ENCODE data around the gene DUSP14.

The DUSP14 gene

GRCh38 chr17:37476431-37477120 lies 13.1 kb upstream of the DUSP14 start:
- no peak for TF ChIP-seq CTCF (IDR thresholded peaks at IDR 0.05; ENCODE audit: borderline replicate concordance, insufficient read depth, low read depth, low read length)
- H3K4me3 ChIP-seq (ENCODE audit: low read depth, low read length), result no peak overlapping the region

- no peak for TF ChIP-seq CTCF (IDR thresholded peaks at IDR 0.05; ENCODE audit: borderline replicate concordance, insufficient read depth, low read depth, low read length)
- H3K4me3 ChIP-seq (ENCODE audit: low read depth, low read length), result no peak overlapping the region
Measured at GRCh38 chr17:37478187-37478586, 11.5 kb upstream of the DUSP14 start.

GRCh38 chr17:37479025-37479424 lies 10.7 kb upstream of the DUSP14 start:
- no peak overlapping the region for H3K4me3 ChIP-seq (ENCODE audit: low read depth, low read length)
- no peak for TF ChIP-seq CTCF (IDR thresholded peaks at IDR 0.05; ENCODE audit: borderline replicate concordance, insufficient read depth, low read depth, low read length)

GRCh38 chr17:37480427-37480826 lies 9.3 kb upstream of the DUSP14 start:
- no peak for TF ChIP-seq CTCF (IDR thresholded peaks at IDR 0.05; ENCODE audit: borderline replicate concordance, insufficient read depth, low read depth, low read length)

DNA sequence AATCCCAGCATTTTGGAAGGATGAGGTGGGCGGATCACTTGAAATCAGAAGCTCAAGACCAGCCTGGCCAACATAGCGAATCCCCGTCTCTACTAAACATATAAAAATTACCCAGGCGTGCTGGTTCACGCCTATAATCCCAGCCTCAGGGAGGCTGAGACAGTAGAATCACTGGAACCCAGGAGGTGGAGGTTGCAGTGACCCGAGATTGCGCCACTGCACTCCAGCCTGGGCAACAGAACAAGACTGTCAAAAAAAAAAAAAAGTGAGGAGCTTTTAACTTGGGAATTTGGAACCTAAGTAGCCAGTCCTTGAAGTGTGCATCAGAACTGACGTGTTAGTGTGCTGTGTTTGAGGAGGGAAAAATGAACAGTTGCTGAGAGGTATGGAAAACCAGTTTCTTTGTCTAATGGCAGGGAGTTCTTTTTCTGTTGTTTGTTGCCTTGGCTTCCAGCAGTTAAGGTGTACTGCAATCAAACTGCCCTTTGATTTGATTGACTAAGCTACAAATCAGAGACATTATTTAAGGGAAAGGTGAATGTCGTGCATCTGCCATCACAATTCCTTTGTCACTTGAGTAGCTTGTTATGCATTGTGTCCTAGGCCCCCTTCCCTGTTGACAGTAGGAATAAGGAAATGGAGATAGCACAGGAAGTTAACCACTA lies 8.6 kb upstream of the DUSP14 start:
- TF ChIP-seq CTCF (IDR thresholded peaks at IDR 0.05; ENCODE audit: borderline replicate concordance, insufficient read depth, low read depth, low read length), result no peak
- no peak overlapping the region for H3K4me3 ChIP-seq (ENCODE audit: low read depth, low read length)

More at GRCh38 chr17:37480427-37480826, 9.3 kb upstream of the DUSP14 start:
- no peak overlapping the region for H3K4me3 ChIP-seq (ENCODE audit: low read depth, low read length)

DNA sequence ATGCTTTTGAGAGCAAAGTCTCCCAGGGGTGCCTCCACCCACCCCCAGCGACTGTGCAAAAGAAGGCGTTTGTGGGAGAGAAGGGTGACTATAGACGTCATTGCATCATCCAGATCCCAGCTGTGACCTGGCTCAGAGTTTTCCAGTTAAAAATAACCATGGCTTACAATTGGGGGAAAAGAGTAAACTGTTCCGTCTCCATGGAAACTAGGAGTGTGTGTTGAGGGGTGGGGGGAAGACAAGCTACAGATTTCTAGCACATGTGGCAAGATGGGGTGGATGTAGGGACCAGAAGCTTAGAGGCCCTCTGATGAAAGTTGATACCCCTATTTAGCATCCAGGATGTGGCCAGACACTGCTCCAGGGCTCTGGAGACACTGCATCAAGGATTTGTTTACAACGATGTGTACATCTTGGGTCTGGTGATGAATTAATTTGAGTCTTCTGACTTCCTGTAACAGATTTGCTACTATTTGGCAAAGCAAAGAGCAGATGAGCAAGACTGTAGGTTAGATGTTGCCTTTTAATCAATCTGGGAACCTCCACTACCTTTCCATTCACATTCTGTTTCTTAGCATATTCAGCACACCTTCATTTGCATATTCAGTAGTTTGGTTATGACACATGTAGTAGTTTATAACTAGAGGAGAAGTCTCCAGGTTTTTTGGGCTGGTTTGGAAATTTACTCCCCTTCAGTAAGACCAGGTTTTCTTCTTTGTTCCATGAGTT lies 6.2 kb upstream of the DUSP14 start:
- no peak overlapping the region for H3K4me3 ChIP-seq (ENCODE audit: low read depth, low read length)

More for the DNA sequence above, 6.2 kb upstream of the DUSP14 start:
- no peak for TF ChIP-seq CTCF (IDR thresholded peaks at IDR 0.05; ENCODE audit: borderline replicate concordance, insufficient read depth, low read depth, low read length)

Data from GM12875 (cell line).